ENCODE measurements around the gene ASTE1.

DNA sequence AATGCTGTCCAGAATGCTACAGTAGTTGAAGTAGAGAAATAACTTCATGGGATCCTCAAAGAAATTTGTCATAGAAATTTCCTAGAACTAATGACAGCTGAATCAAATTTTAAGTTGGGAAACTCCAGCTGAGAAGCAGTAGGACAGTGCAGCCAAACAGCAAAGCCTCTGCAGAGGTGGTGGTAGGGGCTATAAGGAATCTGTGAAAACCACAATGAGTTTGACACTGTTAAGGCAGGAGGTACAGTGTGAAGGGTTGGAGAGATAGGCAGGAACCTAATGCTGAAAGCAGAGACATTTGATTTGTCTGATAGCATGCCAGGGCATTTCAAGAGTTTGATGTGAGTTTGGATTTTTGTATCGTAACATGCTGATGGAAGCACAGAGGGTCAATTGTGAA lies 22.0 kb downstream of the ASTE1 start:
- TF ChIP-seq EZH2 (IDR thresholded peaks at IDR 0.05; ENCODE audit: low read depth, low read length, severe bottlenecking): no peak
- no peak for TF ChIP-seq TBP (IDR thresholded peaks at IDR 0.05; ENCODE audit: low read depth, low read length)
- no peak for TF ChIP-seq POLR2A (IDR thresholded peaks at IDR 0.05; ENCODE audit: control extremely low read depth in 1 of 2, low read depth in 2 of 2, low read length in 2 of 2)
- TF ChIP-seq, protein P1, sequence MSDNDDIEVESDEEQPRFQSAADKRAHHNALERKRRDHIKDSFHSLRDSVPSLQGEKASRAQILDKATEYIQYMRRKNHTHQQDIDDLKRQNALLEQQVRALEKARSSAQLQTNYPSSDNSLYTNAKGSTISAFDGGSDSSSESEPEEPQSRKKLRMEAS (IDR thresholded peaks at IDR 0.05): no peak
- TF ChIP-seq RBBP5 (IDR thresholded peaks at IDR 0.05; ENCODE audit: borderline replicate concordance, low read depth, low read length): no peak
- no peak for TF ChIP-seq SRF (IDR thresholded peaks at IDR 0.05; ENCODE audit: low read depth, low read length)
- TF ChIP-seq, protein P2, sequence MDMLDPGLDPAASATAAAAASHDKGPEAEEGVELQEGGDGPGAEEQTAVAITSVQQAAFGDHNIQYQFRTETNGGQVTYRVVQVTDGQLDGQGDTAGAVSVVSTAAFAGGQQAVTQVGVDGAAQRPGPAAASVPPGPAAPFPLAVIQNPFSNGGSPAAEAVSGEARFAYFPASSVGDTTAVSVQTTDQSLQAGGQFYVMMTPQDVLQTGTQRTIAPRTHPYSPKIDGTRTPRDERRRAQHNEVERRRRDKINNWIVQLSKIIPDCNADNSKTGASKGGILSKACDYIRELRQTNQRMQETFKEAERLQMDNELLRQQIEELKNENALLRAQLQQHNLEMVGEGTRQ (IDR thresholded peaks at IDR 0.05; ENCODE audit: low read length): no peak
- TF ChIP-seq SP1 (IDR thresholded peaks at IDR 0.05; ENCODE audit: low read depth, low read length): no peak
